NT2/D1 (cell line): ENCODE data around the gene CNKSR3.

Experiments used
- SUZ12 ChIP-seq: IDR thresholded peaks from 2 replicates; pipeline ENCODE4 v1.6.1; 2011; ENCODE audit not compliant: insufficient read length, insufficient read depth; ENCODE audit errors: extremely low read depth
- YY1 ChIP-seq: IDR thresholded peaks from 2 replicates; pipeline ENCODE4 v1.6.1; 2011; ENCODE audit not compliant: insufficient read length, insufficient read depth
- ZNF274 ChIP-seq: IDR thresholded peaks from 2 replicates; pipeline ENCODE4 v1.6.1; 2011; ENCODE audit warnings: mild to moderate bottlenecking, low read depth, low read length

- TF ChIP-seq ZNF274 (no peak), YY1 (no peak), SUZ12 (no peak)
These were observed 5.8 kb upstream of the CNKSR3 start for GRCh38 chr6:154516276-154516675.
